T follicular helper cell (primary cell): ENCODE data around the gene KRT79.
"Not testable (repeated sequence)": the region's sequence is repeated elsewhere in the genome, so short reads cannot be mapped to it uniquely, and the experiment has no call there.

ENCODE experiments used
- DNase-seq: peaks from one replicate; pipeline ENCODE4 v3.0.0-alpha.2; 2020; ENCODE audit warnings: low read depth

The KRT79 gene

GRCh38 chr12:52805739-52806138 is 28.4 kb downstream of the KRT79 start:
- DNase-seq: no peak

- DNase-seq: no peak
Measured at GRCh38 chr12:52805000-52805399, 29.1 kb downstream of the KRT79 start.

- no peak for DNase-seq
Measured at GRCh38 chr12:52802442-52802841, 31.7 kb downstream of the KRT79 start.

GRCh38 chr12:52801773-52802172 is 32.3 kb downstream of the KRT79 start:
- DNase-seq: no peak

- no peak for DNase-seq
Measured at GRCh38 chr12:52800259-52800917, 33.7 kb downstream of the KRT79 start.

GRCh38 chr12:52799505-52800211 is 34.5 kb downstream of the KRT79 start:
- DNase-seq: no peak

GRCh38 chr12:52798671-52799504 is 35.2 kb downstream of the KRT79 start:
- no peak for DNase-seq

- DNase-seq: no peak
Measured at GRCh38 chr12:52798003-52798670, 36.0 kb downstream of the KRT79 start.

- DNase-seq: no peak
Measured at GRCh38 chr12:52797529-52797894, 36.6 kb downstream of the KRT79 start.

GRCh38 chr12:52796839-52797528 is 37.1 kb downstream of the KRT79 start:
- DNase-seq: no peak

- no peak for DNase-seq
Measured at GRCh38 chr12:52796429-52796794, 37.7 kb downstream of the KRT79 start.

GRCh38 chr12:52795694-52796428 is 38.2 kb downstream of the KRT79 start, which contains the start of gene KRT3:
KRT3 (minus strand) TSS chr12:52796117; CDS start chr12:52796042, 75 bp downstream.
- no peak for DNase-seq

- DNase-seq: not testable (repeated sequence)
Measured at GRCh38 chr12:52795332-52795674, 38.8 kb downstream of the KRT79 start.

- no peak for DNase-seq
Measured at GRCh38 chr12:52794479-52795331, 39.4 kb downstream of the KRT79 start.

GRCh38 chr12:52792185-52793029 is 41.7 kb downstream of the KRT79 start:
- no peak for DNase-seq

GRCh38 chr12:52791271-52792184 is 42.6 kb downstream of the KRT79 start:
- DNase-seq: no peak

GRCh38 chr12:52790427-52791270 is 43.5 kb downstream of the KRT79 start:
- no peak for DNase-seq
